HG02943 (cell line): ENCODE measurements around the gene PLCXD3.
"Not testable (repeated sequence)": the region's sequence is repeated elsewhere in the genome, so short reads cannot be mapped to it uniquely, and the experiment has no call there.

Experiments
- ATAC-seq: cut with Tn5 transposase; IDR thresholded peaks from one replicate; pipeline ENCODE4 v1.9.1; 2021; ENCODE audit warnings: mild to moderate bottlenecking, low read depth, moderate library complexity; ENCODE audit not compliant: unreplicated experiment

PLCXD3 gene

DNA sequence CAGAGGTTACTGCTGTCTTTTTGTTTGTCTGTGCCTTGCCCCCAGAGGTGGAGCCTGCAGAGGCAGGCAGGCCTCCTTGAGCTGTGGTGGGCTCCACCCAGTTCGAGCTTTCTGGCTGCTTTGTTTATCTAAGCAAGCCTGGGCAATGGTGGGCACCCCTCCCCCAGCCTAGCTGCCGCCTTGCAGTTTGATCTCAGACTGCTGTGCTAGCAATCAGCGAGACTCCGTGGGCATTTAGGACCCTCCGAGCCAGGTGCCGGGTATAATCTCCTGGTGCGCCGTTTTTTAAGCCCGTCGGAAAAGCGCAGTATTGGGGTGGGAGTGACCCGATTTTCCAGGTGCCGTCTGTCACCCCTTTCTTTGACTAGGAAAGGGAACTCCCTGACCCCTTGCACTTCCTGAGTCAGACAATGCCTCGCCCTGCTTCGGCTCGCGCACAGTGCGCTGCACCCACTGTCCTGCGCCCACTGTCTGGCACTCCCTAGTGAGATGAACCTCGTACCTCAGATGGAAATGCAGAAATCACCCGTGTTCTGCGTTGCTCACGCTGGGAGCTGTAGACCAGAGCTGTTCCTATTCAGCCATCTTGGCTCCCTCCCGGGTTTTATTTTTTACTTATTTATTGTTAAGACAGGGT is 16.8 kb downstream of the PLCXD3 start:
- ATAC-seq, result not testable (repeated sequence)

- no peak for ATAC-seq
Measured at GRCh38 chr5:41485533-41485932, 24.9 kb downstream of the PLCXD3 start.

GRCh38 chr5:41482715-41483114 is 27.7 kb downstream of the PLCXD3 start:
- no peak for ATAC-seq

- no peak for ATAC-seq
Measured at GRCh38 chr5:41482173-41482572, 28.2 kb downstream of the PLCXD3 start.

DNA sequence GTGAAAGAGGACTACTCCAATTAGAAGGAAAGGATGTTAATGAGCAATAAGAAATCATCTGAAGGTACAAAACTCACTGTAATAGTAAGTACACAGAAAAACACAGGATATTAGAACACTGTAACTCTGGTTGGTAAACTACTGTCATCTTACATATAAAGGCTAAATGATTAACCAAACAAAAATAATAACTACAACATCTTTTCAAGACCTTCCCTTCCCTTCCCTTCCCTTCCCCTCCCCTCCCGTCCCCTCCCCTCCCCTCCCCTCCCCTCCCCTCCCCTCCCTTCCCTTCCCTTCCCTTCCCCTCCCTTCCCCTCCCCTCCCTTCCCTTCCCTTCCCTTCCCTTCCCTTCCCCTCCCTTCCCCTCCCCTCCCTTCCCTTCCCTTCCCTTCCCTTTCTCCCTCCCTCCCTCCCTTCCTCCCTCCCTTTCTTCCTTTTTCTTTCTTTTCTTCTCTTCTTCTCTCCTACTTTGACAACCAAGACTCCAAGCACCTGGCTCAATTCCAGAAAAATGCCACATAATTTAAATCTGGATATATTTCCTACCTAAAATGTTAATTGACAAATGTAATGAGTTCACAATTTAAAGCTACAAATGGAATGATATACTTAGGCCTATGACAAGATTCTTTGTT is 38.7 kb downstream of the PLCXD3 start:
- ATAC-seq, result not testable (repeated sequence)

DNA sequence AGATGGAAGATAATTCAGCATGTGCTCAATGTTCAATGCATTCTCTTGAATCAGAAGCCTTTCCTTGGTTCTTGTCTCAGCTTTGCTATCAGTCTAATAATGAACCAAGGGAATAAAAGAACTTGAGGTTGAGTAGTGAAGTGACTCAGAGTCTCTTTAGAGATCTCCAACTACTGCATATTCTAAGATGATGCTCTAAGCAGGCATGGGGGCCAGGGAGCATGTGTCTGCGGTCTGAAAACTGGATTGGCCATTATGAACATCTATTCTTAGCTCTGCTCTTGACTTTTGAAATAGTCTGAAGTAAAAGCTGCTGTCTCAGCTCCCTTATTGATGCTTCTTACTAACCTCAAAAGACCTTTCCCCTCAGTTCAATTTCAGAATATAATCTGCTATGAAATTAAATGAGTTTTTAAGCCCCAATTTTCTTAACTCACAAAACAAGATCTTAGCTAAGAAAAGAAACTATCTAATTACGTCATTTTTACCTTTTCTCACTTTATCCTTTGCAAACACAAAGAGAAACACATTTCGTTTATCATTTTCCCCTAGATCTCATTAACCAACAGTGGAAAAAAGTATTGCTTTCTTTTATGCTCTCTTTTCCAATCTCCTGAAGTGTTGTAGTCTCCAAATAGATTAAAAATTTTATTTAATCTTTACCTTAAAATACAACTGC is 44.8 kb downstream of the PLCXD3 start:
- no peak for ATAC-seq

DNA sequence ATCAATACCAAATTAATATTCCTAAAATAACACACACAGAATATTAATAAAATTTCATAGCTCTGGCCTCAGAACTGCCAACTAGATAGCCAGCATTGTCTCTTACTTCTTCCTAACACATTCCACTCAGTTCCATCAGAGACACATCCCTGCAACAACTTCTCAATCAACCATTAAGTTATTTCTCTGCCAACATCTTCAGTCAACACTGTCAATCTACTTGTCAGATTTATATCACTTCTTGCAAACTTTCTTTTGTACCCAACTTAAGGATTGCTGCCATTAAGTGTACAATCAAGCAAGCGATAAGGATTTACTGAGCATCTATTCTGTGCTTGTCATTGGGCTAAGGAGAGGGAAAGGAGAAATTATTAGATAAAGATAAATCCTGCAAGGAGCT is 50.8 kb downstream of the PLCXD3 start:
- ATAC-seq, result no peak

GRCh38 chr5:41457094-41457493 is 53.3 kb downstream of the PLCXD3 start:
- no peak for ATAC-seq

GRCh38 chr5:41452506-41452905 is 57.9 kb downstream of the PLCXD3 start:
- ATAC-seq, result no peak

DNA sequence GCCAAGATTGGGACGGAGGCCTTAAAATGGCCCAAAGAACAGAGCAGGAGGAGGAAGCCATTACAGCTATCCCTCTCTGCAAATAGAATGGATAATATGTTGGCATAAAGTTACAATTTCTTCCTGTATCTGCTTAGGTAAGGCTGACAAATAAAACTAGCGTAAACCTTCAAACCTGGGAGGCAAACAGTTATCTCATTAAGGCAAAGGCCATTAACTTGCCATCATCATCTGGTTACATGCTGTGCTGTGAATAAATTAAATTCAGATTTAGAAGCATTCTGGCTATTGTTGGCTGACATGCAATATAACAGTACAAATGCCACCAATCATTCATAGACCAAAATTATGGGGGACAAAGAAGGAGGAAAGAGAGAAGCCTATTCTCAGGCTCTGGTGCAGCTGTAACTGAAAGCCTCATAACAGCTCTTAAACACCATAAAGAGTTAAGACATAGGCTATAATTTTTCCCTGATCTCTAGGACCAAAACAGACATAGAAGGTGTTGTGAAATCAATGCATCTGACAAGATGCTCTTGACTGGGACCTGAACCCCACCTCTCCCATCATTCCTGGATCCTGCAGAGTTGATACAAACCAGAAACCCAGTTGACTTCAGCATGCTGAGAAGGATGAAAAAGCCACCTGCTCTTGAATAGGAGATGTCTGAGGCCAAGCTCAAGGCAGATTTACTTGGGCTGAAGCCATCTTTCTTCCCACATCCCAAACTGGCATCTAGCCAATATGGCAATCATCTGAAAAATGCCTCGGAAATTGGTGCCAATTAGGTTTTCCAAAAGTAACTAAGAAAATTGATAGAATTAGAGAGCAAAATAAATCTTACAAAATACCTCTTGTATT is 62.5 kb downstream of the PLCXD3 start:
- ATAC-seq, result no peak

DNA sequence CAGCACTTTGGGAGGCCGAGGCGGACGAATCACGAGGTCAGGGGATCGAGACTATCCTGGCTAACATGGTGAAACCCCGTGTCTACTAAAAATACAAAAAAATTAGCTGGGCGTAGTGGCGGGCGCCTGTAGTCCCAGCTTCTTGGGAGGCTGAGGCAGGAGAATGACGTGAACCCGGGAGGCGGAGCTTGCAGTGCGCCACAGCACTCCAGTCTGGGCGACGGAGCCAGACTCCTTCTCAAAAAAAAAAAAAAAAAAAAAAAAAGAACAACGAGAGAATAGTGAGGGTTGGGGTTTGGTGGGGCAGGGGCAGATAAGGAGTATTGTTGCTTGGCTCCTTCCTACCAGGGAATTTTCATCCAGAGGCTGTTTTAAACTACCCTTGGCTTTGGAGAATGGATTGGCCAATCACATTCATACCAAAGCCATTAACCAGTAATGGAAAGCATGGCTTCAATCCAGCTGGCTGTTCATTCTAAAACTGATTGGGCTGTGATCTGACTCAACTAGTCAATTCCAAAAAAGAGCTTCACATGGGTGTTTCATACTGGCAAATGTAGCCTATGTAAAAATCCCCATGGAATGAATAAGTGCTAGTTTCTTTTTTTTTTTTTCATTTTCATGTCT is 64.4 kb downstream of the PLCXD3 start:
- ATAC-seq, result no peak

- no peak for ATAC-seq
Measured at GRCh38 chr5:41435276-41435675, 75.1 kb downstream of the PLCXD3 start.

DNA sequence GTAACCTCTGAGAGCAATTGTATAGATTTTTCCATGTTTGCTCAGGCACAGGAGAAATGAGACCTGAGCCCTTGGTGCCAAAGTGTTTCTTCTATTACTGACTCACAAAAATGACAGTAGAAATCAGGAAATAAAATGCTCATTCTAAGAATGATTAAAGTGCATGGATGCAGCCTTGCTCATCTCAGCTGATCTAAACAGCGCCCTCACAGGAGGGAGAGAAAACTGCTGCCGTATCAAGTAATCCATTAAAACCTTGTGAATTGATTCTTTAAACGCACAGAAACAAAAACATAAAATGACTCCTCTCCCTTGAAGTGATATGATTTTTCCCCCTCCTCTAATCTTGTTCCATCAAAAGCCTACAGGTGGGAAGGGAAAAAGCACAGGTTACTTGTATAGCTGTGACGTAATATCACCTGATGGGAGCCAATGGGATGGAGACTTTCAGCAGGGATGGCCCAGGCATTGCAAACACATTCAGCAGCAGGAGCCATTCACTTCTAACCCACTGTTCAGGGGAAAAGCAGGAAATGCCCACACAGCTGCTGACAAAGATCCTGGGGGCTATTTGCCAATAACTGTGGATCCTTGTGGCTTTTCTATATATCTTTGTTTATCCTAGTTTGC is 76.7 kb downstream of the PLCXD3 start:
- no peak for ATAC-seq

GRCh38 chr5:41432481-41433253 is 77.7 kb downstream of the PLCXD3 start:
- no peak for ATAC-seq

DNA sequence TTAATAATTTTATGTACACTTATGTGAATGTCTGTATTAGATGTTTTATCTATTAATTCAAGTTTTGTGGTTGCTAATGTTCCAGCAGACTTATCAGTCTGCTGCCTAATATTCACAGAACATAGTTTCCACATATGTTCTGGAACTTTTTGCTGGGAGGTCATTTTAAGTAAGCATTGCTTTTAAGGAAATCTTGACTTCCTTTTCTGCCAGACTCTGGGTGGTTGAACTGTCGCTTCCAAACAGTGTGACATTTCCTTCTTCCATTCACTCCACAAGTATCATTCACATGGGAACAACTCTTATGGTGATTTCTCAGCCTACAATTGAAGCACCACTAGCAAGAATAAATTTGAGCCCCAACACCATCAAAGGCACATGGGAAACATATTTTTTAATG is 82.9 kb downstream of the PLCXD3 start:
- no peak for ATAC-seq

DNA sequence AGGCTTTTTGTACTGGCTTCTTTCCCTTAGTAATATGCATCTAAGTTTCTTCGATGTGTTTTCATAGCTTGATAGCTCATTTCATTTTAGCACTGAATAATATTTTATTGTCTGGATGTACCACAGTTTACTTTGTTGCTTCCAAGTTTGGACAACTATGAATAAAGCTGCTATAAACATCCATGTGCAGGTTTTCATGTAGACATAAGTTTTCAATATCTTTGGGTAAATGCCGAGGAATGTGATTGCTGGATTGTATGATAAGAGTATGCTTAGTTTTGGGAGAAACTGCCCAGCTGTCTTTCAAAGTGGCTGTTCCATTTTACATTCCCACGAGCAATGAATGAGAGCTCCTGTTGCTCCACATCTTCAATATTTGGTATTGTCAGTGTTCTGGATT is 84.7 kb downstream of the PLCXD3 start:
- no peak for ATAC-seq

DNA sequence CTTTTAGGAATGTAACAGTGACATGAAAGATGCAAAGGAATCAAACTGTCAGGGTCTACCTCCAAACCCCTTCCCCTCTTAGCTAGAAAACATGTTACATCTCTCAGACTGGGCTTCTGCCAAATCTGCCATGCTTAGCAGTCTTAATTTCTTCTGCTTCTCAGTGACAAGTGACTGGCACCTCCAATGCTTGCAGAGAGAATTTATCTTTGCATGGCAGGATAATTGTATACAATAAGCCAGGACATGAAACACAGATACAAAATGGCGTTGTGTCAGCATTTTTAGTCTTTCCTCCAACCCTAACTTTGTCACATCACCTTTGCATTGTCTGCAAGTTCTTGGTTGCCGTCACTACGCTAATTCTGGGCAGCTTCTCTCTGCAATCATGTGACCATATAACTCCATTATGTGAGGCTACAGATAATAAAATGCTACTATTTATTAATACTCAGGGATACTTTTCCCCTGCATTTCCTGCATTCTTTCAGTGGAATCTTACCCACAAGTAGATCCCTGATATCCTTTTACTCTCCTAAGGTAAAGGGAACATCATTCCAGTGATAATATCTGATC is 89.8 kb downstream of the PLCXD3 start:
- ATAC-seq, result no peak

GRCh38 chr5:41418220-41419031 is 92.0 kb downstream of the PLCXD3 start:
- no peak for ATAC-seq
